ENCODE data around the gene SGF29.
A peak's percentile ranks its signal among the peaks of the same experiment; 100 is the strongest.
"Not testable (repeated sequence)": the region's sequence is repeated elsewhere in the genome, so short reads cannot be mapped to it uniquely, and the experiment has no call there.

The SGF29 gene

GRCh38 chr16:28553776-28554633 is at the start of gene SGF29:
Gene SGF29, plus strand, starts transcription at chr16:28553920. Its CDS starts 27,150 bp downstream, at chr16:28581070.
- peak; percentile 86 to 87 for DNase-seq (ENCODE audit: low read depth in 2 of 2)

DNA sequence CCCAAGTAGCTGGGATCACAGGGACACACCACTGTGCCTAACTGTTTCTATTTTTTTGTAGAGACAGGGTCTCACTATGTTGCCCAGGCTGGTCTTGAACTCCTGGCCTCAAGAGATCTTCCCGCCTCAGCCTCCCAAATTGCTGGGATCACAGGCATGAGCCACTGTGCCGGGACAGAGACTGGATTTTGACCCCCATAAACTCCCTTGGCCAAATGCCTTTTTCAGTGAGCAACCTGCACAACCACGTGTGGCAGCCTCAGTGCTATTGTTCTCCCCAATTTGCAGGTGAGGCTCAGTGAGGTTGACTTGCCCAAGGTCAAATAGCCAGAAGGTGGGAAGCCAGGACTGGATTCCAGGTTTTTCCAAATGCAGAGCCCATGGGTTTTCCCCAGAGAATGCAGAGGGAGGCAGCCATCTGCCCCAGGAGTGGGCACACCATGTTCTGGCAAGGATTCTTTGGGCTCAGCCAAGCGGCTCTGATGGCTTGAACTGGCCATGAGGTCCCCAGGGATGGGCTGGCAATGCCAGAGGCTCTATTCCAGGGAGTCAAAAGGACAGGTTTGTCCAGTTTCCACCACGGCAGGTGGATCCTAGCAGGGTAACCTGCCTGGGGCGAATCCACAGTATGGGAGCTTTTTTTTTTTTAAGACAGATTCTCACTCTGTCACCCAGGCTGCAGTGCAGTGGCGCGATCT is 48.9 kb upstream of the SGF29 start:
- DNase-seq (ENCODE audit: low read depth in 2 of 2): no peak

DNA sequence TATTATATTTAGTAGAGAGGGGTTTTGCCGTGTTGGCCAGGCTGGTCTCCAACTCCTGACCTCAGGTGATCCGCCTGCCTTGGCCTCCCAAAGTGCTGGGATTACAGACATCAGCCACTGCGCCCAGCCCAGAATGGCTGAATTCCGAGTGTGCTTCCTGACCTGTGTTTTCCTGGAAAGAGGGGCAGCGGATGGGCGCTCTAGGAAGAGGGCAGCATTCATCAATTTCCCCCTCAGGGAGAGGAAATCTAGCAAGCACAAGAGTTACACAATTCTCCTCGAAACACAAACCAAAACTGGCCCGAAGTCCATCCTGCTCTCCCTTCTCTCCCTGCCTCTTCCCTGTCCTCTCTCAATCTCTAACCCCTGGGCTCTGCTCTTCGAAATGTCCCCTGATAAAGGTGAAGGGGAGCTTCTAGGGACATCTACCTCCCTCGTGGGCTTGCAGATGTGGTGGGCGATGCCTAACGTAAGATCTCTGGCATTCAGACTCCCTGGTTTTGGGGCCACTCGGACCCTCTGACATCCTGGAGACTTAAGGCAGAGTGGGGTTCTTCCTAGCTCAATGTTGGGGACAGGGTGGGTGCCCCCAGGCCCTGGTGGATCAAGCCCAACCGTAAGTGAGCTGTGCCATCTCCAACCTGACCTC is 48.1 kb upstream of the SGF29 start:
- no peak for DNase-seq (ENCODE audit: low read depth in 2 of 2)

DNA sequence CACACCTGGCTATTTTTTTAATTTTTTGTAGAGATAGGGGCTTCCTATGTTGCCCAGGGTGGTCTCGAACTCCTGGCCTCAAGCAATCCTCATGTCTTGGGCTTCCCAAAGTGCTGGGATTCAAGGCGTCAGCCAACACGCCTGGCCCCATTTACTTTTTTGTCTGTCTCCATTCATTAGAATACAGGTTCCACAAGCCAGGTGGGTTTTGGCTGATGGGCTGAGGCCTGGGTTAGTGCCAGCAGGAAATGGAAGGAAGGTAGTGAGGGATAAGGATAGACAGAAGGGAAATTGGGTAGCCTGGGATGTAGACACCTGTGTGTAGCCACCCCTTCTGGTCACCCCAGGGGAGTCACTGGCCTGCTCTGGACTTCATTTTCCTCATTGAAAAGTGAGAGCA is 42.7 kb upstream of the SGF29 start:
- no peak for DNase-seq (ENCODE audit: low read depth in 2 of 2)

GRCh38 chr16:28511801-28512789 is 41.6 kb upstream of the SGF29 start:
- DNase-seq (ENCODE audit: low read depth in 2 of 2): no peak

DNA sequence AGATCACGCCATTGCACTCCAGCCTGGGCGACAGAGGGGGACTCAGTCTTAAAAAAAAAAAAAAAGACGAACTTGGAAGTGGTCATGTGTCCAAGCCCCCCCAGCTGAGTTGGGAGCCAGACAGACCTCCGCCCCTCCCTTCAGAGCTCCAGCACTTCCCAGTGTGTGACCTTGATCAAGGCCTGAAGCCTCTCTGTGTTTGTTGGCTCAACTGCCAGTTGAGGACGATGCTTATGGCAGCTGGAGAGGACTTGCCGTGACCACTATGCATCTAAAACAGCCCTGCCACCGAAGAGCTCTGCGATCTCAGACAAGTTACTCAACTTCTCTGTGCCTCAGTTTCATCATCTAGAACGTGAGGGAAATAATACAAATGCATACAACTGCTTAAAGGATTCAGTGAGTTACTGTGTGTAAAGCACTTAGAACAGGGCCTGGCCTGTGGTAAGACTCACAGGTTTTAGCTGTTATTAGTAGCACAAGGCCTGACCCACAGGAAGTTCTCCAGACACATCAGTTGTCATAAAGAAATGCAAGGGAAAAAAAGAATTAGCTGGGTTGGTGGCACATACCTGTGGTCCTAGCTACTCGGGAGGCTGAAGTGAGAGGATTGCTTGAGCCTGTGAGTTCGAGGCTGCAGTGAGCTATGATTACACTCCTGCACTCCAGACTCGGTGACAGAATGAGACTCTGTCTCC is 40.1 kb upstream of the SGF29 start:
- DNase-seq (ENCODE audit: low read depth in 2 of 2): no peak

- no peak for DNase-seq (ENCODE audit: low read depth in 2 of 2)
Measured at GRCh38 chr16:28514246-28514645, 39.5 kb upstream of the SGF29 start.

DNA sequence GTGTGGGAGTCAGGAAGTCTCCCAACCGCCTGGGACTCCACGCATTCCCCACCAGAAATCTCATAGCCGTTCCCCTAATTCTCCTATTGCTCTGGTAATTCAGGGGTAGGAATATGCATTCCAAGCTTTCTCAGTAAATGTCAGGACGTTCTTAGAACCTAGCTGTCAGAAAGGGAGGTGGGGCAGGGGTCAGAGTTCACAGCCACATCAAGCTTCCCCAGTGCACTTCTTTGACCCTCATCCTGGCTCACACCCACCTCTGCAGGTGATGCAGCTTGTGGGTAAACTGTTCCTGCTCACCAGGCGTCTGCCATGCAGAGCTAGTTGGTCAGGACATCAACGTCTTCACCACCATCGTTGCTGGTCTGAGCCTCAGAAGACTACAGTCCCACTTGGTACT is 33.0 kb upstream of the SGF29 start:
- no peak for DNase-seq (ENCODE audit: low read depth in 2 of 2)

DNA sequence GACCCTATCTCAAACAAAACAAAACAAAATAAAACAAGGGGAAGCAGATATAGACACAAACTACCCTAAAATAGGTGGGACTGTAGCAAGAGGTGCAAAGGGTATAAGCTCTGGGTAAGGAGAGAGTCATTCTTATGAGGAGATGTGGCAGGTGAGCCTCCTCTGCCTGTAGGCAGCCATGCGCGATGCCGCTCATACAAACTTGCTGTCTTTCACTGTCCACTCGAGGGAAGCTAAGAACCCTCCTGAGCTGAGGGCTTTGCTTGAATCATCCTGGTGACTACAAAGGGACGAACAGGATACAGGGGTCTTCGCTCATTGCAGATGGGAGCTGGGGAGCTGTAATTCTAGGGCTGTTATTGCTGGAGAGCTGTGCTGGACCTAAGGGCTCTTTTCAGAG is 32.3 kb upstream of the SGF29 start:
- DNase-seq (ENCODE audit: low read depth in 2 of 2): no peak

GRCh38 chr16:28522792-28523191 is 30.9 kb upstream of the SGF29 start:
- DNase-seq (ENCODE audit: low read depth in 2 of 2): no peak

GRCh38 chr16:28524681-28525171 is 29.0 kb upstream of the SGF29 start:
- no peak for DNase-seq (ENCODE audit: low read depth in 2 of 2)

DNA sequence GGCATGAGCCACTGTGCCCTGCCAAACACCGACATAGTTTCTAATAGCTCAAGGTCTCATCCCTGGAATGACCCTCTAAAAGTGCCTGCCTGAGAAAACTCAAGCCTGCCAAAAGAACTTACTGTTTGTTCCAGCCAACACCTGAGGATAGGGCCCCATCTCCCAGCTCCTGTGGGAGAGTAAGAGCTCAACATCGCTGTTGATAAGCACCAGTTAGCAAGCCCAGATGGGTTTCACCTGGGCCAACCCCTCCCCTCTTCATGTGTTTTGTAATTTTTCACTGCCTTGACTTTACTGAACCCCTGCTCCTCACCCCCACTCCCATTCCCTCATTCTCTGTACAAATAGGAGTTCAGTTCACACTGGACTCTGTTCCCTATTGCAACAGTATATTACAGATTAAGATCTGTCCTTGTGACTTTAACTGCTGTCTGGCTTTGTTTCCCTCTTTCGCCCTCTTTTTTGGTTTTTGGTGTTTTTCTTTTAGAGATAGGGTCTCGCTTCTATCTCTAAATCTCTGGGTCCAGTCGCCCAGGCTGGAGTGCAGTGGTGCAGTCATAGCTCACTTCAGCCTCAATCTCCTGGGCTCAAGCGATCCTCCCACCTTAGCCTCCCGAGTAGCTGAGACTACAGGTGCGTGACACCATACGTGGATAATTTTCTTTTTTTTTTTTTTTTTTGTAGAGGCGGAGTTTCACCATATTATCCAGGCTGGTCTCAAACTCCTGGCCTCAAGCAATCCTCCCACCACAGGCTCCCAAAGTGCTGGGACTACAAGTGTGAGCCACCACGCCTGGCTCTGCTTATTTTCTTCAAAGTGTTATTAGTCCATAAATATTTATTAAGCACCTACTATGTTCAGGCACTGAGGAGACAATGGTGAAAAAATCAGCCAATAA is 27.3 kb upstream of the SGF29 start:
- no peak for DNase-seq (ENCODE audit: low read depth in 2 of 2)

GRCh38 chr16:28527100-28527785 is 26.5 kb upstream of the SGF29 start:
- DNase-seq (ENCODE audit: low read depth in 2 of 2): not testable (repeated sequence)

DNA sequence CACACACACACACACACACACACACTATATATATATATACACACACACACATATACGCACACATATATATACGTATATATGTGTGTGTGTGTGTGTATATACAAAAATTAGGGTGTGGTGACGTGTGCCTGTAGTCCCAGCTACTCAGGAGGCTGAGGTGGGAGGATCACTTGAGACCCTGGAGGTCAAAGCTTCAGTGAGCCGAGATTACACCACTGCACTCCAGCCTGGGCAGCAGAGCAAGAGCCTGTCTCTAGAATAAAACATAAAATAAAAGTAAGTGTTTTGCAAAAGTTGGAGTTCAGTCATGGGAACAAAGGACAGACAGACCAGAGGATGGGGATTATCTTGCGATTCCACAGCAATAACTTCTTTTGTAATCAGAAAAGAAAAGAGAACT is 25.7 kb upstream of the SGF29 start:
- no peak for DNase-seq (ENCODE audit: low read depth in 2 of 2)

- no peak for DNase-seq (ENCODE audit: low read depth in 2 of 2)
Measured at GRCh38 chr16:28528463-28528867, 25.3 kb upstream of the SGF29 start.

- no peak for DNase-seq (ENCODE audit: low read depth in 2 of 2)
Measured at GRCh38 chr16:28529124-28529523, 24.6 kb upstream of the SGF29 start.

DNA sequence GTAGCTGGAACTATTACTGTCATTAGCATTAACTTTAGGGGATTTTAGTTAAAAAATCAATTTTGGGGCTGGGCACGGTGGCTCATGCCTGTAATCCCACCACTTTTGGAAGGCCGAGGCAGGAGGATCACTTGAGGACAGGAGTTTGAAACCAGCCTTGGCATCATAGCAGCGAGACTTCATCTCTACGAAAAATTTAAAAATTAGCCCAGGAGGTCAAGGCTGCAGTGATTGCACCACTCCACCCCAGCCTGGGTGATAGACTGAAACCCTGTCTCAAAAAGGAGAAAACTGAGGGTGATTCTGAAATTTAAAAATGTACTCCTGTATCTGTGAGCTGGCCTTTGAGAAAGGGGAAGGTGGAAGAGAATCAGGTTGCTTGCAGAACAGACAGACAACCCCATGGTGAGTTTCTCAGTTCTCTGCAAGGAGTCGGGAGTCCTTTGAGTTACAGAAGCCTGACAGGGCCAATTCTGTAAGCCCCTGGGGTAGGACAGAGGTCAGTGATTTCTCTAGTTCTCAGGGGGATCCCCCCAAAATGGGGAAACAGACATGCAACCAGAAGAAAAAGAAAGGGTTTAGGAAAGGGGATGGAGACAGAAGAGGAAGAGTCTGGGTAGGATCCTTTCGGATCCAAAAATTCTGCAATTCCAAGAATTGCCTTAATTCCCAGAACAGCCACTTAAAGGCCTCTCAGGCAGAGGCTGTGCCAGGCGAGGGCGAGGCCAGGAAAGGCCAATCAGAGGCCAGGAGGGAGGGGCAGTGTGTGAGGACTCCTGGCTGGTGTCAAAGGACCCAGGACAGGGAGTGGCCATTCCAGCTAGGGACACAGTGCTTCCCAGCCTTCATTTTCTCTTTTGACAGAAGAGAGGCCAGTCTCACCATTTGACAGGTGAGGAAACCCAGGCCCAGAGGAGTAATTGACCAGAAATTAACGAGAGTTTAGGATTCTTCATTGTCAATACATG is 21.7 kb upstream of the SGF29 start:
- DNase-seq (ENCODE audit: low read depth in 2 of 2): no peak

Data from fibroblast of skin of left quadriceps (primary cell).